ENCODE measurements around the gene PRSS53.
"Not testable (repeated sequence)": the region's sequence is repeated elsewhere in the genome, so short reads cannot be mapped to it uniquely, and the experiment has no call there.

Gene PRSS53

GRCh38 chr16:31088459-31089183, at the start of gene PRSS53:
Gene PRSS53 (minus strand): TSS chr16:31088943. CDS start chr16:31088809, 134 bp downstream.
- no peak for DNase-seq

DNA sequence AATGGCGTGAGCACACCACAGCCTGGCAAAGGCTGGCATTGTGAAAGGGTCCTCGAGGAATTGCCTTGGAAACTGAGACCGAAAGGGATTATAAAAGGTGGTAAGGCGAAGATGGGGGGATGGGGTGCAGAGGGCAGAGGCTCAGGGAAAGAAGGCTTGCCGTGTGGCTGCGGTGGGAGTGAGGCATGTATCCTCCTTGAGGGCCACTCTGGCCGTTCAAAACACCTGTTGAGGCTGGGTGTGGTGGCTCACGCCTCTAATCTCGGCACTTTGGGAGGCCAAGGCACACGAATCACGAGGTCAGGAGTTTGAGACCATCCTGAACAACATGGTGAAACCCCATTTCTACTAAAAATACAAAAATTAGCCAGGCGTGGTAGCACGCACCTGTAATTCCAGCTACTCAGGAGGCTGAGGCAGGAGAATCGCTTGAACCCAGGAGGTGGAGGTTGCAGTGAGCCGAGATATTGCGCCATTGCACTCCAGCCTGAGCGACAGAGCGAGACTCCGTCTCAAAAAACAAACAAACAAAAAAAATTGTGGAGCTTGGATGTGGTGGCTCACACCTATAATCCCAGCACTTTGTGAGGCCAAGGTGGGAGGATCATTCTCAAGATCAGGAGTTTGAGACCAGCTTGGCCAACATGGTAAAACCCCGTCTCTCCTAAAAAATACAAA, 48.2 kb upstream of the PRSS53 start:
- DNase-seq = not testable (repeated sequence)

DNA sequence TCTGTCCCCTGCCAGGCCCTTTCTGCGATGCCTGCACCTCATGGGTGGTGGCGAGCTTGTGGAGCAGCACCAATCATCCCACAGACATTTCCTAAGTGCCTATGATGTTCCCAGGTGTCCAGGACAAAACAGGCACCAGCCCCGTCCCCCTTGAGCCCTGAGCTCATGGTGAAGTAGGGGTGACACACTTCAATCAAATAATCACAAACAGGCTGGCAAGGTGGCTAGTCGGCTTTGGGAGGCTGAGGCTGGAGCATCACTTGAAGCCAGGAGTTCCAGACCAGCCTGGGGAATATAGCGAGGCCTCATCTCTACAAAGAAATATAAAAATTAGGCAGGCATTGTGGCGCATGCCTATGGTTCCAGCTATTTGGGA, 47.5 kb upstream of the PRSS53 start:
- no peak for DNase-seq

DNA sequence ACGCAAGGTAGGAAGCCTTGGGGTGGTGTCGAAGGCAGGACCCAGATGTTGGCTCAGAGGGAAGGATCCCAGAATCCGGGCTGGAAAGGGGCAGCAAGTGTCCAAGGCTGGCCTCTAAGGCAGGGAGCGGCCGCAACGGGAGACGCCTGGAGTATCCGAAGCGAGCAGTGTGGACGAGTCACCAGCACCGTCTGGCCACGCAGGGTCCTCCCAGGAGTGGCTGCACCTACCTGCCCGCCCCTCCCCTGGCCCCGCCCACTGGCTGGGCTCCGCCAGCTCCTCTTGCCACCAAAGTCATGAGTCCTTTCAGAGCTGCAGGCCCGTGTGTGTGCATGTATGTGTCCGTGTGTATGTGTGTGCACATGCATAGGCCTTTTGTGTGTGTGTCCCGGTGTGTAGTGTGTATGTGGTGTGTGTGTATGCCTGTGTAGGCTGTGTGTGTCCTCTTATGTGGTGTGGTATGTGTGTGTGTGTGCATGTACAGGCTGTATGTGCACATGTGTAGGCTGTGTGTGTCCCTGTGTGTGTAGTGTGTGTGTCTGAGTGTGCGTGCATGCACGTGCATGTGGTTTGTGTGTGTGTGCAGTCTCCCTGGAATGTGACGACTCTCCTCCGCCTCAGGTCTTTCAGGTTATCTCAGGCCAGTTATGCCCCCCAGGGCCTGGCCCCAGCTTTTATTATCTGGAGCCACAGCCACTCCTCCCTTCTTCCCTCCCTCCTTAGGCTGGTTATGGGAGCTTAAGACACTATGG, 47.0 kb upstream of the PRSS53 start, which contains the start of gene PRSS8:
TSS of gene PRSS8 (minus strand) at position 193 of the 752 bp plus-strand sequence. CDS start 229 bp downstream, outside the sequence.
- DNase-seq = peak; percentile 28

DNA sequence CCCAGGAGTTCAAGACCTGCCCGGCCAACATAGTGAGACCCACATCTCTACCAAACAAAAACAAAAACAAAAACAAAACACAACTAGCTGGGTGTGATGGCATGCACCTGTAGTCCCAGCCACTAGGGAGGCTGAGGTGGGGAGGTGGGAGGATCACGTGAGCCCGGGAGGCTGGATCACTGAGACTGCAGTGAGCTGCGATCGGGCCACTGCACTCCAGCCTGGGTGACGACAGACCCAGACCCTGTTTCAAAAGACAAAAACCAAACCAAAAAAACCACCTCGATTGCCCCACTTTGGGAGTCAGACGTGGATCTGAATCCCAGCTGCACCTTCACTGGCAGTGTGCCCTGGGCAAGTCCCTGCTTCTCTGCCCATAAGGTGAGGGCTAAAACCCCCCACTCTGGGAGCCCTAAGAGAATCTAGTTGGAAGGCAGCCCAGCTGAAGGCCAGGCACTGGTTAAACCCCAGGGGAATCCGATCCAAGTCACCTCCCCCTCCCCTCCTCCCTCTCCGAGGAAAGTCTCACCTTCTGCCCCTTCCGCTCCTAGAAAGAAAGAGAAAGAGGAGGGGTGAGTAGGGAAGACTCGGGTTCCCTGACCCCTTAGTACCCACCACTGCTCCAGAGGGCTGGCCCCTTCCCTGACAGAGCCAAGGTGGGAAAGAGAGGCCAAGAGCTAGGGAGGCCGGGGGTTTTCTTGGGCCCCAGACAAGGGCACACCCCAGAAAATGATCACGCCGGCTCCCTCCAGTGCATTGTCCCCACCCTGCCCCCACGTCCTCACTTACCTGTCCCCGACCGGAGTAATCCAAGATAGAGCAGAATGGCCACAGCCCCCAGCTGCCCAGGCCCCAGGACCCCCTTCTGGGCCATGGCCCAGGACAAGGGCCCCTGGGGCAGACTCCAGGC, 46.1 kb upstream of the PRSS53 start:
- no peak for DNase-seq

- DNase-seq = no peak
These were observed 45.4 kb upstream of the PRSS53 start for GRCh38 chr16:31134091-31134571.

GRCh38 chr16:31133046-31133501, 44.3 kb upstream of the PRSS53 start:
- no peak for DNase-seq

GRCh38 chr16:31132303-31132979, 43.7 kb upstream of the PRSS53 start:
- no peak for DNase-seq

DNA sequence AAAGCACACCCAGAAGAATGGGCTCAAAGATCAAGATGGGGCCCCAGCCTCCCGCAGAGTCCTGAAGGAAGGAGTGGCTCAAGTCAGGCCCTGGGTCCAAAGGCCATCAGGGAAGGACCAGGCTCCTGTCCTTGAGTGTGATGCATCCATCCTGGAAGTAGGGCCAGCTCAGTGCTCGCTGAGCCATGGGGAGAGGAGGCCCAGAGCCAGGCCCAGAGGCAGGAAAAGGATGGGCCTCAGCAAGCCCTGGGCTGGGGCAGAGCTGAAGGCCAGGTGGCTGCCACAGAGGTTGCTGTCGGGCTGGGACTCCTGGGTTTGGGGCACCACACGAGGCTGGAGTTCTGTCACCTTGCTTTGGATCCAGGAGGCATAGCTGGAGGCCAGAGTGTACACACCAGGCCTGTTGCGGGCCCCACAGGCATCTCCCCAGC, 43.1 kb upstream of the PRSS53 start:
- DNase-seq = no peak

DNA sequence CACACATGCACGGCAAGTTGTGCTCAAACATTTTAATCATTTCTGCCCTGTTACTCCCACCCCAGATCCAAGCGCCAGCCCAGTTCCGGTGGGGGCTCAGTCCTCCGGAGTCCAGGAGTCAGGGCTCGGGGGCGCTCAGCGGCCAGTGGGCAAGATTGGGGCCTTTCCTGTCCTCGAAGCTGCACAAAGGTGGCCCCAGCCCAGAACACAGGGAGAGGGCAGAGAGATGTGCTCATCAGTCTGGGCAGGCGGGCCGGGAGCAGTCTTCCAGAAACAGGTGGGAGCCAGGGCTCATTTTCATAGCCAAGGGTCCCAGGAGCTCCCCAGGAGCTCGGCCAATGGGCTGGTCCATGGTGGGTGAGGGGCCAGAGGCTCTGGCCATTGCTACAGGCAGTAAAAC, 42.7 kb upstream of the PRSS53 start:
- DNase-seq = no peak

GRCh38 chr16:31130899-31131298, 42.2 kb upstream of the PRSS53 start:
- no peak for DNase-seq

GRCh38 chr16:31130336-31130891, 41.7 kb upstream of the PRSS53 start:
- DNase-seq = no peak

GRCh38 chr16:31129568-31130335, 41.0 kb upstream of the PRSS53 start:
- no peak for DNase-seq

DNA sequence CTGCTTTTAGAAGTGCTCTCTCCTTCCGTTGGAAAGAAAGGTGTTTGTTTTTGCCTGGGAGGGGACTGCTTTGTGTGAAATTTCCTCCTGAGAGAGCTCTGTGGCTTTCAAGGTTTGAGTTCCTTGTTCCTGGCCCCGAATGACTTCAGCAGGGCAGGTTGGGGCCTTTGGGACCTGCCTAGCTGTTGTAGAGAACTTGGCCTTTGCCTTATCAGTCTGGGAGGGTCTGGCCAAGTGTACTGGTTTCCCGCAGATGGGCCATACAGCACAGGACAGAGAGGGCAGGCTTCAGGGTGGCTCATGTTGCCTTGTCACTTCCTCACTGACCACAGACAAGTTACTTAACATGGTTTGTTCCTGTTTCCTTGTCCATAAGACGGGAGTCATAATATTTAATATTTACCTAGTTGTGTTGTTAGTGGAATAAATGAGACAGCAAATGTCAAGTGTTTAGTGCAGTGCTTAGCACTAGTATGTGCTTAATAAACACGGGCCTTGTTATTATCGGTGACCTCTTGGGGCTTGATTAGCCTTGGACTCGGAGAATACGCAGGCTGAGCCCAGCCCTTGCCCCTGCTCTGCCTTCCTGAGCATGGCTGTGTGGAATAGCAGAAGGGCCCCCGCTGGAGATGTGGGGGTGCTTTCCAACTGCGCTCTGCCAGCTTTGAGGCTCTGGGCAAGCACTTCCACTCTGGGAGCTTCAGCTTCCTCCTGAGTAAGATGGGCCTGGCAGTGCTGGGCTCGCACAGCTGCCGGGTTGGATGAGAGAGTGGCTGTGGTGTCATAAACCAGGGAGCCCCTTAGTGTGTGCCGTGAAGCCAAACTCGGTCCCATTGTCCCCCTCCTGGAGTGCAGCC, 40.2 kb upstream of the PRSS53 start:
- DNase-seq = no peak

DNA sequence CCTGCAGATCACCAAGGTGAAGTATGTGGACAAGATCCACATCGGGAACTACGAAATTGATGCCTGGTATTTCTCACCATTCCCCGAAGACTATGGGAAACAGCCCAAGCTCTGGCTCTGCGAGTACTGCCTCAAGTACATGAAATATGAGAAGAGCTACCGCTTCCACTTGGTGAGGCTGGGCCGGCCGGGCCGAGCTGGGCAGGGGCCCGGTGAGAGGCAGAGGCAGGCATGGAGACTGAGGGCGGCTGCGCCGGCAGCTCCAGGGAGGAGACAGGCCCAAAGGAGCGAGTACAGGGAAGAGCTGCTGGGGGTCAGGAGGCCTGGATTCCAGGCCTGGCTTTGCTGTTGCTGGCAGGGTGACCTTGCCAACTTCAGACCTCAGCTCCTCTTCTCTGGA, 38.4 kb upstream of the PRSS53 start:
- no peak for DNase-seq

GRCh38 chr16:31125844-31126243, 37.1 kb upstream of the PRSS53 start:
- DNase-seq = no peak

DNA sequence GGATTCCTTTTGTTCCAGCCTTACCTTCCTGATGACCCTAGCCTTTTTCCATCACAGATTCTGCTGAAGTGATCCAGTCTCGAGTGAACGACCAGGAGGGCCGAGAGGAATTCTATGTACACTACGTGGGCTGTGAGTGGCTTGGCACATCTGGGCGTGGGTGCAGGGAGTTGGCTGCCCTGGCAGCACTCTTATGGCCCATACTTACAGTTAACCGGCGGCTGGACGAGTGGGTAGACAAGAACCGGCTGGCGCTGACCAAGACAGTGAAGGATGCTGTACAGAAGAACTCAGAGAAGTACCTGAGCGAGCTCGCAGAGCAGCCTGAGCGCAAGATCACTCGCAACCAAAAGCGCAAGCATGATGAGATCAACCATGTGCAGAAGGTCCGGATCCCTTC, 31.4 kb upstream of the PRSS53 start:
- DNase-seq = no peak

DNA sequence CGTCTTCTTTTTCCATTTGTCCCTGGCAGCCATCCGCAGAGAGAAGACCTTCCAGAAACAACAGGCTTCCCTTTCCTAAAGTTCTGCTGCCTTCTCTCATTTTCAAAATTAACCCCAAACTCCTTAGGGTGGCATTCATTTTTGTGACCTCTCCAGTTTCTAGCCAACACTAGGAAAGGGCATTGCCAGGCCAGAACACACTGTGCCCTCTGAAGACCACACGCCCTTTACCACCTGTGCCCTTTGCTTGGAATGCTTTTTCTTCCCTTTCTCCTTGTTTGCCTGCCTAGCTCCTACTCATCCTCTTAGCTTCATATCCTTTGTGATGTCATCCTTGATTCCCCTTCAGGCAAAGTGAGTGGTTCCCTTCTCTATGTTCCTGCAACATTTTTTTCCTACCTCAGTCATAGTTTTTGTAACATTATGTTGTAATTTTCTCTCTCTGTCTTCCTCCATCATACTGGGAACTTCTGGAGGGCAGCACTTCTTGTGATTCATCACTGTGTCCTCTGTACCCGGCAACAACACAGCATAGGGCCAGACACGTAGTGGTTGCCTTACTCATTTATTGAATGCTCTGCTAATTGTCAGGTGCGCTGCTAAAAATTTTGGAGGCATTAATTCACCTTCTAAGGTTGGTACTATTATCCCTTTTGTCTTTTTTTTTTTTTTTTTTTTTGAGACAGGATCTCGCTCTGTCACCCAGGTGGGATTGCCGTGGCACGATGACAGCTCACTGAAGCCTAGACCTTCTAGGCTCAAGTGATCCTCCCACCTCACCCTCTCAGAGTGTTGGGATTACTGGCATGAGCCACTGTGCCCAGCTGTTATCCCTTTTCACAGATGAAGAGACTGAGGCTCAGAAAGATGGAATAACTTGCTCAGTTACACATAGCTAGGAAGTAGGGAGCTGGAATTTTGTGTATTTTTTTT, 29.7 kb upstream of the PRSS53 start:
- DNase-seq = no peak

All from NCI-H774 (cell line).